HG03565 (cell line): Measurements from ENCODE around the gene HES7.
"Not testable (repeated sequence)": the region's sequence is repeated elsewhere in the genome, so short reads cannot be mapped to it uniquely, and the experiment has no call there.

ENCODE experiments used
- ATAC-seq: cut with Tn5 transposase; IDR thresholded peaks from one replicate; pipeline ENCODE4 v1.9.1; 2021; ENCODE audit warnings: mild to moderate bottlenecking, moderate library complexity; ENCODE audit not compliant: unreplicated experiment

Gene HES7

GRCh38 chr17:8124350-8125153, 646 bp upstream of the HES7 start:
- no peak for ATAC-seq

- ATAC-seq, result no peak
These were observed 797 bp downstream of the HES7 start for GRCh38 chr17:8122924-8123694.

DNA sequence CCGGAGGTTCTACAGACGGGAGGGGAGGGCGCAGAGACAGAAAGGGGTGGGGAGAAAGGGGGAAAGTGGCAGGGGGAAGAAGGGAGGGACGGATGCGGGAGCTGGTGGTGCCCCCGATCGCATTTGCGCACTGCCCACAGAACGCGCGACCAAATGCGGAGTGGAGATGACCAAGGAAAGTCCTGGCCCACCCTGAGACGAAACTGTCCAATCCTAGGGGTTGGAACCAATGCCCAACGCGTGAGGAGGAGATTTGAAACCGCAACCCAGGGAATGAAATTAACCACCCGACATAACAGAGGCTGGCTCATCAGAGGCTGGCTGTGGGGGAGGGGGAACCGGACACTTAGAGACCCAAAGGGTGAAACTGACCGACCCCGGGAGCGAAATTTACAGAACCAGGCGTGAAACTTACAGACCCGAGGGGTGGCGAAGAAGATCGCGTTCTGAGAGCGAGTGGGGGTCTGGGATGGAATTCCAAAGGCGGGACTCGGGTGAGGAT, 1.4 kb downstream of the HES7 start:
- ATAC-seq, result no peak

GRCh38 chr17:8121681-8122421, 2.1 kb downstream of the HES7 start:
- ATAC-seq, result no peak

GRCh38 chr17:8121407-8121680, 2.6 kb downstream of the HES7 start:
- no peak for ATAC-seq

GRCh38 chr17:8120520-8121406, 3.1 kb downstream of the HES7 start:
- no peak for ATAC-seq

DNA sequence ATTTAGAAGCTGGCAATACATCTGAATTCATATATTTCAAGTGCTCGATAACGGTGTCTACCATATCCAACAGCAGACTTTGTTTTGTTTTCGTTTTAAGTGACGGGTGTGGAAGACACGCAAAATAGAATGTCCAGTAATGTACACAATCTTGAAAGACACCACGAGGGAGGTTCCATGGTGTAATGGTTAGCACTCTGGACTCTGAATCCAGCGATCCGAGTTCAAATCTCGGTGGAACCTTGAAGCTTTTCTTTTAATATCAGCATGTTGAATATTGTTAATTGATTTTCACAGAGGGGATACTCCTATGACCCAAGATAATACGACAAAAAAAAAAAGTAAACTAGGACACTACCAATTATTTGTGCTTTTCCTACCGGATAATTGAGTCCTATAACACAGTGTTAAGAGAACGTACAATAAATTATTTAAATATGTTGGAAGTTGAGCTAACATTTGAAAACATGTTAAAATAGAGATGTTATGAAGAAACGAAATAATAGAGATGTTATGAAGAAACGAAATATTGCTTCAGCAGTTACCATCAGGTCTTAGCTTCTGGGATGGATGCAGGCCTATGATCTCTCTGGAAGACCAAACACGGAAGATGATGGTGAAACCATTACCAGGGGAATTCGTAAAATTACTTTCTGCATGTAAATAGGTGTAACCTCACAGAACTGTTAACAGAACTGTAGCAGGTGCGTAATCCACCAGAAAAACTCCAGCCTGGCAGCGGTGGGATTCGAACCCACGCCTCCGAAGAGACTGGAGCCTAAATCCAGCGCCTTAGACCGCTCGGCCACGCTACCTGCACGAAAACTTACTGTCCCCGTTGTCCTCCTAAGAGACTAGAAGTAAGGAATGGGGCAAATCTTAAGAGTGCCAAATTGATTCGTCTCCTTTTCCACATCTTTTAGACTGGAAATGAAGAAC, 4.1 kb downstream of the HES7 start:
- peak; percentile 34 for ATAC-seq

- peak; percentile 27 for ATAC-seq
These were observed 4.9 kb downstream of the HES7 start for GRCh38 chr17:8118769-8119580.

DNA sequence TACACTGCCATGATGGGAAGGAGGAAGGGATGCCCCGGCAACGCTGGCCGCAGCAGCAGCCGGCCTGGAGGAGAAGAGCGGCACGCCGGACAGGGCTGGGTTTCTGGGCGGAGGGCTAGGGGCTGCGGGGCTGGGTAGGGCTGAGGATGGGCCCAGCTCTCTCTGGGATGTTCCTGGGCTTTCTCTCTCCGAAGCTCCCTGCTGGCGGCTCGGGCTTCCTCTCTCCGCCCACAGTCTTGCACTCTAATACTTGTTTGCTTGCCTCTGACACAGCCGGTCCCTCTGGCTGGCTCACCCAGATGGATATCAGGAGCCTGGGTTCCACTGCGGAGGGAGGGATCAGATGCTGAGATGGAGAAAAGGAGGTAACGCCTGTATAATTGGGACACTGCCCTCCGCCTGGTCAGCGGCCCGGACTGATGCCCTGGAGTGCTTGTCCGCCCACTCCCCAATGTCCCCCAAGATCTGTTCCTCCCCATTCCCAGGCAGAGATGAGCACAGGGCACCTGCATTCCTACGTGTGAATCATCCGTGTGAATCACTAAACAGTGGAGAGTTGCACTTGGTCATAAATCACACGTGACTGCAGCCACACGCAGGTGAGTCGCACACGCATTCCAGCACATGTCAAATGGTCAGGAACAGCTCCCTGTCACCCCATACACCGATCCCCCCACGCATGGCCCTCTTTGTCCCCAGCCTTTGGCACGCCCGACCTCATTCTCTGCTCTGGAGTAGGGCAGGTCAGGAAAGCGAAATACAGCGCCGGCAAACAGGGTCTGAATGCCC, 5.7 kb downstream of the HES7 start, which contains the start of gene ALOXE3:
Gene ALOXE3, minus strand, starts transcription at position 535 of the 789 bp plus-strand sequence. Its CDS starts 524 bp downstream, at position 11.
- no peak for ATAC-seq

- ATAC-seq, result no peak
These were observed 6.4 kb downstream of the HES7 start for GRCh38 chr17:8117367-8117979.

GRCh38 chr17:8116776-8117175, 7.1 kb downstream of the HES7 start:
- no peak for ATAC-seq

DNA sequence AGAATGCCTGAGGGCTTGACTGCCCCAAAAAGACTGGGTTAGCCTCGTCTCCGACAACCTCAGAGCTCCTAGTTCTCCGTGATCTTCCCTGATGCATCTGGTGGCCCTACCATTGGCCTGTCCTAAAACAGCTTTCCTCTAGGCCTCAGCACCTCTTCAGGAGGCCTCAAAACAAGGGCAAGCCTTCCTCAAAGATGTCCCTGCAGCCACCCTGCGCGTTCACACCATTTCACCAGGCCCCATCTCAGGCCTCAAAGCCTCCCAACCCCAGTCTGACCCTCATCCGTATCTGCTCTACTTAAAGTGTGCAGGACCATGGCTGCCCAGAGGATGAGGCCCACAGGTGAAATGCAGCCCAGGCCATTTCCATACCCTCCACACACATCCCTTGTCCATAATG, 13.0 kb downstream of the HES7 start:
- no peak for ATAC-seq

GRCh38 chr17:8110456-8110804, 13.5 kb downstream of the HES7 start:
- no peak for ATAC-seq

DNA sequence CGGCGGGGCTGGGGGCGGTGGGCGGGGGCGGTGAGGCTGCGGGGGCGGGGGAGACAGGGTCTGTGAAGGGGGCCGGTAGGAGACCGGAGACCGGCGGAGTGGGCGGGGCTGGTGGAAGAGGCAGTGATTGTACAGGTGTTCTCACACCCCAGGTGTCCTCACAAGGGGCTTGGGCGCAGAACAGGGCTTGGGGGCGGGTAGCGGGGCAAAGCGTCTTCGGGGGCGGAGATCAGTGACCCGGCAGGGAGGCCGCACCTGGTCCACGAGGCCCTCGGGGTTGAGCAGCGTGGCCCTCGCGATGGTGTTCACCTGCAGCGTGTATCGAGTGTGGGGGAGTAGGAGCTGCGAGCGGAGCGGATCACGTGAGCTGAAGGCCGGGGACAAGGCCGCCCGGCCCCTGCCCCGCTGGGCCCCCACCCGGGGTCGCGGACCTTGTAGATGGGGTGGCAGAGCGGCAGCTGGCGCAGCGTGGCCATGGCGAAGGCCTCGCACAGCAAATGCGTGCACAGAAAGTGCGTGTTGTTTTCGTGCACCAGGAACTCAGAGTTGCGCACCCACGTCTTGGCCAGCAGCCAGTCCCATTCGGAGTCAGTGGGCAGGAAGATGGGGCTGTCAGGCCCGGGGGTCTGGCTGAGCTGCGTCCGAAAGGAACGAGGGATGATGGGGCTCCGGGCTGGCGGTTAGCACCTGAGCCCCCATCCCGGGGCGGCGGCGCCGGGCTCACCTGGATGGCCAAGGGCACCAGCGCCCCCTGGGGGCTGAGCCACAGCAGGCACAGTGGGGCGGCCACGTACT, 14.0 kb downstream of the HES7 start:
- no peak for ATAC-seq

GRCh38 chr17:8108972-8109660, 14.8 kb downstream of the HES7 start:
- ATAC-seq, result no peak

- ATAC-seq, result not testable (repeated sequence)
These were observed 16.9 kb downstream of the HES7 start for GRCh38 chr17:8106980-8107379.
